GM19035 (cell line): Measurements from ENCODE around the gene TBX10.

Experiments
- ATAC-seq: cut with Tn5 transposase; IDR thresholded peaks from one replicate; pipeline ENCODE4 v1.9.1; 2021; ENCODE audit not compliant: unreplicated experiment

TBX10 gene

GRCh38 chr11:67617243-67617953 is 22.2 kb downstream of the TBX10 start:
- ATAC-seq = no peak

- no peak for ATAC-seq
Measured at GRCh38 chr11:67616431-67617242, 22.9 kb downstream of the TBX10 start.

GRCh38 chr11:67615728-67616430 is 23.7 kb downstream of the TBX10 start:
- ATAC-seq = no peak

- no peak for ATAC-seq
Measured at GRCh38 chr11:67614730-67615714, 24.5 kb downstream of the TBX10 start.

- peak; percentile 74 for ATAC-seq
Measured at GRCh38 chr11:67613960-67614715, 25.4 kb downstream of the TBX10 start.

GRCh38 chr11:67613313-67613959 is 26.1 kb downstream of the TBX10 start:
- ATAC-seq = no peak

- no peak for ATAC-seq
Measured at GRCh38 chr11:67612751-67613150, 26.8 kb downstream of the TBX10 start.

- no peak for ATAC-seq
Measured at GRCh38 chr11:67611704-67612587, 27.6 kb downstream of the TBX10 start.

- ATAC-seq = no peak
Measured at GRCh38 chr11:67611165-67611564, 28.4 kb downstream of the TBX10 start.

- ATAC-seq = no peak
Measured at GRCh38 chr11:67610302-67610868, 29.2 kb downstream of the TBX10 start.

- ATAC-seq = no peak
Measured at GRCh38 chr11:67609316-67609715, 30.2 kb downstream of the TBX10 start.

- no peak for ATAC-seq
Measured at GRCh38 chr11:67608486-67608885, 31.1 kb downstream of the TBX10 start.

- no peak for ATAC-seq
Measured at GRCh38 chr11:67607507-67607906, 32.1 kb downstream of the TBX10 start.

- ATAC-seq = peak; percentile 92
Measured at GRCh38 chr11:67606492-67607295, 32.9 kb downstream of the TBX10 start, which contains the start of gene NDUFV1. NDUFV1 (plus strand) TSS chr11:67606936; CDS start chr11:67607005, 69 bp downstream.

- no peak for ATAC-seq
Measured at GRCh38 chr11:67606093-67606491, 33.5 kb downstream of the TBX10 start.

GRCh38 chr11:67605231-67606011 is 34.1 kb downstream of the TBX10 start:
- ATAC-seq = no peak
